H1 (cell line): ENCODE results near the gene FBN1. TPM values are rescaled to one million over a fixed set of nuclear protein-coding genes. Genes with fewer than 3 reads are reported as not detected.

Source experiments
- BCL11A ChIP-seq, 2 experiments: IDR thresholded peaks; one replicate each; pipeline ENCODE4 v1.6.1; 2011; ENCODE audit warnings: low read depth in 2 of 2, low read length in 2 of 2, mild to moderate bottlenecking in 2 of 2
- BRCA1 ChIP-seq: IDR thresholded peaks from 2 replicates; pipeline ENCODE4 v1.6.1; 2012; ENCODE audit warnings: low read depth, low read length, improper control_type of control experiment
- CHD2 ChIP-seq: IDR thresholded peaks from 2 replicates; pipeline ENCODE4 v1.6.1; 2012; ENCODE audit warnings: low read length, improper control_type of control experiment
- EZH2 ChIP-seq: fragments of 200-600 bp; sonication (generic); IDR thresholded peaks from 2 replicates; pipeline ENCODE4 v1.7.1; 2012; ENCODE audit warnings: low read depth, mild to moderate bottlenecking, moderate library complexity, low read length, inconsistent platforms; ENCODE audit not compliant: severe bottlenecking
- JUN ChIP-seq: IDR thresholded peaks from 2 replicates; pipeline ENCODE4 v1.6.1; 2011; ENCODE audit warnings: low read depth, mild to moderate bottlenecking, improper control_type of control experiment, low read length
- polyA plus RNA-seq, 7 experiments: library from polyadenylated mRNA; depleted of rRNA in 3 of 7; stranded (reverse) in 5 of 7; unstranded in 2 of 7; fragments of >200 nt in 5 of 7; fragments of 200-250 nt in 2 of 7; gene quantifications; 1 replicate in 5 of 7; 2 replicates in 1 of 7; 4 replicates in 1 of 7; pipeline versions ENCODE4 v1.2.1 to v1.2.3, GENCODE V29; 2011 to 2013; ENCODE audit warnings: missing spikeins in 2 of 7, mixed read lengths in 2 of 7
- total RNA-seq: library from RNA; stranded (reverse); fragmentation: NEBNext Ultra II Directional; extraction: Animal tissue kit (Norgen Biotek cat#: 25700); gene quantifications from 2 replicates; pipeline ENCODE4 v1.2.1, GENCODE V29; 2021
- TF ChIP-seq, protein P1 (sequence below): IDR thresholded peaks from 2 replicates; pipeline ENCODE4 v1.6.1; 2012; ENCODE audit warnings: inconsistent platforms
- TF ChIP-seq, protein P2 (sequence below): IDR thresholded peaks from 2 replicates; pipeline ENCODE4 v1.6.1; 2012; ENCODE audit warnings: inconsistent platforms

The FBN1 gene
- total and polyA plus RNA-seq, 2 of the 8 experiments (the other 6 are each of a cell fraction or from before 2014, with no cell fraction given) = 3.0 to 4.0 TPM

DNA sequence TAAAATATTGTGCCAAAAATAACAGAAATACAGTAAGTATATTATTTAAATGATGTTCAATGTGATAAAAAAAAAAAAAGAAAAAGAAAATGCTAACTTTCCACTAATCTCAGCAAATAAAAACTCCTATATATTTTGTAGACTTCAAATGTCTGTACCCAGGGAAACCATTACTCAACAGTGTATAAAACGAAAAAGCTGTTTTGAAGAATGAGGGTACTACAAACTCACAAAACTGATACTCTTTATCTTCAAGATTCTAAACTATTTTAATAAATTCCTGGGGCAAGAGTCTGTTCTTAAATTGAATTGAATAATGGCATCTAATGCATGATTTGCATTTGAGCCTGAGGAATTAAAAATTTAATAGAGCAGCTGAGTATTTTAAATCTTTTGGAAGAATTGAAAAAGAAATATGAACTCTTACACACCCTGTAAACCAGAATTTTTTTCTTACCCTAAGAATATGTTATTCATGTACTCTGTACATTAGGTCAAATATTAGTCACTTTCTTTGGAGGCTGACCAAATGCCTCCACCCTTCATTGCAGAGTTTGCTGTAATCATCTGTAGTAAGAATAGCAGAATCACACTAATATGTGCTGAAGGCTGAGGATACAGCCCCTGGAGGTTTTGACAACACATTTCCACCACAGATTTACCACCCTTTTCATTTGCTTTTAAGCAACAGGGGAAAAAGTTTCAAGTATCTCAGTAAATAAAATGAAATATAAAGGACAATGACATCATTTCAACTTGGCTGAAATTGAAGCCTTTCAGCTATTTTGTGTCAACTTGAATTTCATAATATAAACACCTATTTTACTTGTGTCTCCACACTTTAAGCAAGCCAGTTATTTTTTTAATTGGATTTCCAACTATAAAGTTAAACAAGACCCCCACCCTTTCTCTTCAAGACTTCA lies 79.7 kb downstream of the FBN1 start (continued):
- TF ChIP-seq, protein P1, sequence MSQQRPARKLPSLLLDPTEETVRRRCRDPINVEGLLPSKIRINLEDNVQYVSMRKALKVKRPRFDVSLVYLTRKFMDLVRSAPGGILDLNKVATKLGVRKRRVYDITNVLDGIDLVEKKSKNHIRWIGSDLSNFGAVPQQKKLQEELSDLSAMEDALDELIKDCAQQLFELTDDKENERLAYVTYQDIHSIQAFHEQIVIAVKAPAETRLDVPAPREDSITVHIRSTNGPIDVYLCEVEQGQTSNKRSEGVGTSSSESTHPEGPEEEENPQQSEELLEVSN = no peak
- no peak for TF ChIP-seq EZH2
- TF ChIP-seq, protein P2, sequence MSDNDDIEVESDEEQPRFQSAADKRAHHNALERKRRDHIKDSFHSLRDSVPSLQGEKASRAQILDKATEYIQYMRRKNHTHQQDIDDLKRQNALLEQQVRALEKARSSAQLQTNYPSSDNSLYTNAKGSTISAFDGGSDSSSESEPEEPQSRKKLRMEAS = no peak
- TF ChIP-seq BCL11A (IDR thresholded peaks at IDR 0.05; ENCODE audit: low read depth in 2 of 2, low read length in 2 of 2) = no peak
- TF ChIP-seq JUN = no peak
- no peak for TF ChIP-seq CHD2
- no peak for TF ChIP-seq BRCA1
- TF ChIP-seq, all 59 proteins: peak for 0
